Measurements from ENCODE around the gene LRRC1.

The LRRC1 gene

DNA sequence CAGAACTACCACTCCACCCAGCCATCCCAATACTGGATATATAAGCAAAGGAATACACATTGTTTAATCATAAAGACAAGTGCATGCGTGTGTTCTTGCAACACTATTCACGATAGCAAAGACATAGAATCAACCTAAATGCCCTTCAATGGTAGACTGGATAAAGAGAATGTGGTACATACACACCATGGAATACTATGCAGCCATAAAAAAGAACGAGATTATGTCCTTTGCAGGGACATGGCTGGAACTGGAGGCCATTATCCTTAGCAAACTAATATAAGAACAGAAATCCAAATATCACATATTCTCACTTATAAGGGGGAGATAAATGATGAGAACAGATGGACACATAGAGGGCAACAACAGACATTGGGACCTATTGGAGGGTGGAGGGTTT lies 156.6 kb downstream of the LRRC1 start:
- in situ Hi-C loops (cut with MboI; ENCODE audit: low sequenced_read_pairs), result no loop called here

DNA sequence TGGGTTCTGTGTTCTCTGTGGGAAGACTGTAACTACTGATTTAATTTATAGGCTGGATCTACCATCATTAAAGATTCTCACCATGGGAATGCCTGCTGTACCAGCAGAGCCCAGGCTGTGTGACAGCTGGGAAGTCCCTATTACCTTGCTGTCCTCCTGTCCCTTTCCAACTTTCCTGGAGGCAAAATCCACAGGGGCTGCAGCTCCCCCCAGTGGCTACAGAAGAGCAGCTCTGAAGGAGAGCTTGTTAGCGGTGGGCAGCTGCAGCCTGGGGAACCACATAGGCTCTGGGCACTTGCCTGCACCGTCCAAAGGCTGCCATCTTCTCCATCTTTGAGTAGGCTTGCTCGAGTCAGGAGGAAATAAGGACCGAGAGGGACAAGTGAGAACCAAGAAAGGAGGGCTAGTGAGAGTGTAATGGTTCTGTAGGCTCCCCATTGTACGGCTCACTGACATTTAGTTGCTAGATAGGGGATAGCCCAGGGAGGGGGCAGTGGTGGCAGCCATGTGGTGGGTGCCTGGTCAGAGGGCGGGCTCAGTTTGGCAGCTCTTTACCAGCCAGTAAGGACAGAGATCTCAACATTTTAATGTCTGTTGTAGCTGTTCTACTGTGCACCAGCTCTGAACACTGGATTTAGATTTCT lies 161.4 kb downstream of the LRRC1 start:
- in situ Hi-C loops (cut with MboI; ENCODE audit: low sequenced_read_pairs), result no loop called here

DNA sequence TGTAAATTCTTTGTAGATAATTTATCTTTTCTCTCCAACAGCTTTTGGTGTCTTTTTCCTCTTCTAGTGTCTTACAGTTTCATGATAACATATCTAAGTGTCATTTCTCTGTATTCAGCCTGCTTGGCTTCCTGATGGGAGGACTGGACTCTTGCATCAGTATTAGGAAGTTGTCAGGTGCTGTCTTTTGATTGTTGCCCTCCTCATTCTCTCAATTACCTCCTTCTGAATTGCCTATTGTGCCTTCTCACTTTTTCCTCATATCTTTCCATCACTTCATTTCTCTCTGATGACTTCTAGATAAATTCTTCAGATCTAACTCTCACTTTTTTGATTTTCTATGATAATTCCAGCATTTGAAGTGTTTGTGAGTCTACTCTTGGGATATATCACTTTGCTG lies 162.0 kb downstream of the LRRC1 start:
- in situ Hi-C loops (cut with MboI; ENCODE audit: low sequenced_read_pairs), result no loop called here

DNA sequence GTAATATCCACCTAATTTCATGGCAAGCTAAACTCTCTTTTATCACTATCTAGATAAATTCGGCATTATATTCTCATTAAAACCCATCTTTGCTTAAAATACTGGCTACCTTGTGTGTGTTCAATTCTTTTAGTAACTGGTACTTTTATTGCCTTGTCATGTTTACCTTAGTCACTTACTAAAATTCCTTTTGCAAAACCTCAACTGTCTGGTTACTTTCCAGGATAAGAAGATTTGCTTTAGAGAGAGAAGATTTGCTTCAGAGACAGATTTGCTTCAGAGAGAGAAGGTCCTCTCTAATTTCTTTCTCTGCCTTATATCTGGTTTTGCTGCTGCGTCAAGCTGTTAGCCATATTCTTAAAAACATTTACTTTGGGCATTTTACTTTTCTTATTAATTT lies 164.9 kb downstream of the LRRC1 start:
- in situ Hi-C loops (cut with MboI; ENCODE audit: low sequenced_read_pairs), result no loop called here

DNA sequence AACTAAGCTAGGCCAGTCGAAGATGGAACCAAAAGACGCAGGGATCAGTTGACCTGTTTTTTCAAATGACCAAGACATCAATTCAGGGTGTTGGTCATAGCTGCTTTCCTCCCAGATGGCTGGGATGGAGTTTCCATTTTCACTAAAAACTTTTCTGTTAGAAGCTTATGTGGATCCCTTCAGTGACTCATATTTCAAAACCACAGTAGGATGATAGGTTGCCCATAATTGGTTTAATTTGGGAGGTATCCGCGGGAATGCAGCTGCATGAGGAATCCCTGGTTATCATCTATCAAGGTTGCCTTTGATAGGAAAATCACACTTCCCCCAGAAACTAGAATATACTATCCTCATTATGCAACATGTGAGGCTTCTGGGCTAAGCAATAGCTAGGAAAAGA lies 165.5 kb downstream of the LRRC1 start:
- in situ Hi-C loops (cut with MboI; ENCODE audit: low sequenced_read_pairs), result no loop called here

DNA sequence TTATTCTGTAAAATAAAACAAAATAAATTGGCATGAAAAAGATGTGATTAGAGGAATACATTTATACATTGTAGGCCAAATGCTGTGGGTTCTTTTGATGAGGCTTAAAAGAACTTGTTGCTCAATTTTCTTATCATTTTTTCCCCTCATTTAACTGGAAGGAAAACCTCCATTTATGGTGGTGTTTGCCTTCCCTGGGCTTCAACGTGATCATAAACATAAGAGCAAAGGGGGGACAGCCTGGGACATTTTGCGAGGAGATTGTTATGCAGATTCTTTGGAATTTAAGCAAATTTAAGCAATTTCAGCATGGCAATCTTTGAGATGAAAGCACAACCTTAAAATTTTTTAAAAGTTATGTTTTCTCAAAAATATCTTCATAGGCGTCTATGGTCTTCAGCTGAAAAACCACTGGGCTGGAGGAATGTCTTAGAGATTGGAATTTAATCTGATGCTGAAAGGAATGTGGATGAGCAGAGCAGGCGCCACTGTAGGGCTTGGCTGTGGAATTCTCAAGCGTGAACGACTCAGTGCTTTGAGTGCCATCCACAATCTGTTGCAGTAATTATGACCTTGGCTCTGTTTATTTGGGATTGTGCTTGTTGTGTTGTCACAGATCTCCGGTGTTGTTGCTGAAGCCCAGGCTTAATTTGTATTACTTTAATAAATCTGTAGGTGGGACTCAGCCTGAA lies 167.0 kb downstream of the LRRC1 start:
- in situ Hi-C loops (cut with MboI; ENCODE audit: low sequenced_read_pairs), result no loop called here

DNA sequence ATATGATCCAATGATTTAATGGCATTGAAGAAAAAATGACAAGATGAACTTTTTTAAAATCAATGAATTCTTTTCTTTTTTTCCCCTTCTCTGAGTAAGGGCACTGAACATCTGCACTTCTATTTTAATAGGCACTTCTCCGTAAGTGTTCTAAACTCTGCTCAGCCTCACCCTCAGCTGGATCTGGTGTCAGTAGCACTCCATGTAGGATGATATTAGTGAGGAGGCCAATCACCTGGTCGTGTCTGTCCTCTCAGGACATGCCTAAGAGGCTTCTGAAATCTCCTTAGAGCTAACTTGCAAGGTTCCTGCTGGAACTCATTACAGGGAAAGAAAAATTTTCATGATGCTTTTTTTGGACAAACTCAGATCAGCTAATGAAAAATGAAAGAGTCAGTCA lies 167.8 kb downstream of the LRRC1 start:
- in situ Hi-C loops (cut with MboI; ENCODE audit: low sequenced_read_pairs), result no loop called here

DNA sequence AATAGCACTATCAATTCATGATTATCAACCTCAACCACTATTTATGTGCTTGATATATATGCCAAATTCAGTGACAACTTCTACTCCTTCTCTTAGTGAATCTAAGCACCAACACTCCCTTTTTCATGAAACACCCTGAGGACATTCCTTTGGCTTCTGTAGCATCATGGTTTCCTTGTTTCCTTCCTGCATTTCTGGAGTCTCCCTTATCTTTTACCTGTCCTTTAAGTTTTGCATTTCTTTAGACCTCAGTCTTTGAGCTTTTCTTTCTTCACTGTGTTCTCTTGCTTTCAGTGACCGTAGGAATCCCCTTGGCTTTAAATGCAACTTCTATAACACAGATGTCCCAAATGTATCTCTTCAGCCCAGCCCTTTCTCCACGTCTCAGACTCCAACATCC lies 172.6 kb downstream of the LRRC1 start:
- in situ Hi-C loops (cut with MboI; ENCODE audit: low sequenced_read_pairs), result no loop called here

Data from HL-60/S4 (cell line).